ENCODE results near the gene FLT3LG. TPM values are rescaled to one million over a fixed set of nuclear protein-coding genes. Genes with fewer than 3 reads are reported as not detected.
A peak's percentile ranks its signal among the peaks of the same experiment; 100 is the strongest.

FLT3LG gene
- total RNA-seq, 2 donors from 2014 or later = 1.1 to 2.6 TPM

DNA sequence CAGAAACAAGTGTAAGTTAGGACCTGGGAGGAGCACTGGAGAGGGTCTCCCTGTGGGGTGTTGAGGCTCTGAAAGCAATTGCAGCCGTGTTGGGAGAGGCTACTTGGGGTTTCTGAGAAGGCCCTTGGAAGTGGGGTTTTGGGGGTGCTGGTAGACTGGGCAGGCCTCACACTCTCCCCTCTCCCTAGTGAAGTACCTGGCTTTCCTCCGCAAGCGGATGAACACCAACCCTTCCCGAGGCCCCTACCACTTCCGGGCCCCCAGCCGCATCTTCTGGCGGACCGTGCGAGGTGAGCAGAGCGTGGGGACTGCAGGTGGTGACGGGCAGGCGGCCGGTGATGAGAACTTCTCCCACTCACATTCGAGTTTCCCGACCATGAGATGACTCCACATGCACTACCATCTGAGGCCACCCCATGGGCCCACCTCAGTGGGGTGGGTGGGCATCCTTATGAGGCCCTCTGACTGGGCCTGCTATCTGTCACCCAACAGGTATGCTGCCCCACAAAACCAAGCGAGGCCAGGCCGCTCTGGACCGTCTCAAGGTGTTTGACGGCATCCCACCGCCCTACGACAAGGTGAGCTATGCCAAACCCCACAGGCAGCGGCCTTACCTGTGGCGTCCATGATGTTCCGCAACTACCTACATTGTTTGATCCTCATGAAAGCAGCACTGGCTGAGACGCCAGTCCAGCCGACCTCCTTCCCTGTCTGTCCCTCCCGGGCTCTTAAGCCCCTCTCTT lies 16.4 kb downstream of the FLT3LG start:
- Histone ChIP-seq H3K27ac (peak overlapping the region in 1 of 2 donors; percentile 96), H3K4me3 (no peak overlapping the region), H3K9me3 (no peaks in the 10 kb centered on the region), H3K36me3 (peaks cover 48% of the 10 kb centered on the region), H3K4me1 (peaks cover 0 to 30% of the 10 kb centered on the region in 2 donors), H3K27me3 (no peaks in the 10 kb centered on the region)
- TF ChIP-seq, protein P1, sequence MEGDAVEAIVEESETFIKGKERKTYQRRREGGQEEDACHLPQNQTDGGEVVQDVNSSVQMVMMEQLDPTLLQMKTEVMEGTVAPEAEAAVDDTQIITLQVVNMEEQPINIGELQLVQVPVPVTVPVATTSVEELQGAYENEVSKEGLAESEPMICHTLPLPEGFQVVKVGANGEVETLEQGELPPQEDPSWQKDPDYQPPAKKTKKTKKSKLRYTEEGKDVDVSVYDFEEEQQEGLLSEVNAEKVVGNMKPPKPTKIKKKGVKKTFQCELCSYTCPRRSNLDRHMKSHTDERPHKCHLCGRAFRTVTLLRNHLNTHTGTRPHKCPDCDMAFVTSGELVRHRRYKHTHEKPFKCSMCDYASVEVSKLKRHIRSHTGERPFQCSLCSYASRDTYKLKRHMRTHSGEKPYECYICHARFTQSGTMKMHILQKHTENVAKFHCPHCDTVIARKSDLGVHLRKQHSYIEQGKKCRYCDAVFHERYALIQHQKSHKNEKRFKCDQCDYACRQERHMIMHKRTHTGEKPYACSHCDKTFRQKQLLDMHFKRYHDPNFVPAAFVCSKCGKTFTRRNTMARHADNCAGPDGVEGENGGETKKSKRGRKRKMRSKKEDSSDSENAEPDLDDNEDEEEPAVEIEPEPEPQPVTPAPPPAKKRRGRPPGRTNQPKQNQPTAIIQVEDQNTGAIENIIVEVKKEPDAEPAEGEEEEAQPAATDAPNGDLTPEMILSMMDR (IDR thresholded peaks at IDR 0.05) = no peak
- DNase-seq (ENCODE audit: low spot score) = no peak

DNA sequence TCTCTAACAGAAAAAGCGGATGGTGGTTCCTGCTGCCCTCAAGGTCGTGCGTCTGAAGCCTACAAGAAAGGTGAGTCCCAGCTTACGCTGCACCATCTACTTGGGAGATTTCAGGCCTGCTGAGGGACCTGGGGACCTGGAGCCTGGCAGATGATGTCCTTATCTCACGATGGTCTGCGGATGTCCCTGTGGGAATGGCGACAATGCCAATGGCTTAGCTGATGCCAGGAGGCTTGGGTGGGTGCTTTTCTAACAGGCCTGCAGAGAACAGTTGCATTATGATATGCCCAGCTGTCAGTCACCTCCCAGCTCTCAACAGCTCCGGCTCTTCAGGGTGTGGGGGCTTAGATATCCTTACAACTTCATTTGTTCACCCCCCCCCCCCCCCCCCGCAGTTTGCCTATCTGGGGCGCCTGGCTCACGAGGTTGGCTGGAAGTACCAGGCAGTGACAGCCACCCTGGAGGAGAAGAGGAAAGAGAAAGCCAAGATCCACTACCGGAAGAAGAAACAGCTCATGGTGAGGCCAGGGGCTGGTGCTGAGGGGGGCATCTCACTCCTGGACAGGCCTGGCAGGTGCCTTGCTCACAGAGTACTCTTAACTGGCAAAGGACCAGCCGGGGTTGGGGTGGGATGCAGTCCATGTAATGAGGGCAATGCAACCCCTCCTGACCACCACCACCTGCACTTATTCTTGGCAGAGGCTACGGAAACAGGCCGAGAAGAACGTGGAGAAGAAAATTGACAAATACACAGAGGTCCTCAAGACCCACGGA lies 17.2 kb downstream of the FLT3LG start:
- H3K4me3 ChIP-seq = no peak overlapping the region
- peaks cover 0 to 33% of the 10 kb centered on the region in 2 donors for H3K4me1 ChIP-seq
- peaks cover 48% of the 10 kb centered on the region for H3K36me3 ChIP-seq
- H3K9me3 ChIP-seq = no peaks in the 10 kb centered on the region
- no peak overlapping the region for H3K27ac ChIP-seq
- DNase-seq (ENCODE audit: low spot score) = no peak
- TF ChIP-seq, protein P1 (IDR thresholded peaks at IDR 0.05) = no peak
- H3K27me3 ChIP-seq = no peaks in the 10 kb centered on the region

DNA sequence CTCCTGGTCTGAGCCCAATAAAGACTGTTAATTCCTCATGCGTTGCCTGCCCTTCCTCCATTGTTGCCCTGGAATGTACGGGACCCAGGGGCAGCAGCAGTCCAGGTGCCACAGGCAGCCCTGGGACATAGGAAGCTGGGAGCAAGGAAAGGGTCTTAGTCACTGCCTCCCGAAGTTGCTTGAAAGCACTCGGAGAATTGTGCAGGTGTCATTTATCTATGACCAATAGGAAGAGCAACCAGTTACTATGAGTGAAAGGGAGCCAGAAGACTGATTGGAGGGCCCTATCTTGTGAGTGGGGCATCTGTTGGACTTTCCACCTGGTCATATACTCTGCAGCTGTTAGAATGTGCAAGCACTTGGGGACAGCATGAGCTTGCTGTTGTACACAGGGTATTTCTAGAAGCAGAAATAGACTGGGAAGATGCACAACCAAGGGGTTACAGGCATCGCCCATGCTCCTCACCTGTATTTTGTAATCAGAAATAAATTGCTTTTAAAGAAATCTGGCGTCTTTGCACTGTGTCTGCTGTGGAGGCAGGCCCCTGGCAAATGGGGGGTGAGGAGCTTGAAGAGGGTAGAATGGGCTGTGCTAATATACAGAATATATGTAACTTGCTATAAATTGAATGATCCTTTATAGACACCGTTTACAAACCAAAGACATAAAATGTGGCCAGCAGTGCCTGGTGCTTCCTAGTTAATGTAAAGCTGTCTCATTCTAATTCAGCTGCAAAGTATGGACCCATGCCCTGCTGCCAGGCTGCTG lies 18.0 kb downstream of the FLT3LG start:
- no peaks in the 10 kb centered on the region for H3K9me3 ChIP-seq
- no peak overlapping the region for H3K27ac ChIP-seq
- no peak overlapping the region for H3K4me3 ChIP-seq
- peaks cover 48% of the 10 kb centered on the region for H3K36me3 ChIP-seq
- no peak for DNase-seq (ENCODE audit: low spot score)
- TF ChIP-seq, protein P1 (IDR thresholded peaks at IDR 0.05) = no peak
- H3K4me1 ChIP-seq = peaks cover 0 to 36% of the 10 kb centered on the region in 2 donors
- H3K27me3 ChIP-seq = no peaks in the 10 kb centered on the region

DNA sequence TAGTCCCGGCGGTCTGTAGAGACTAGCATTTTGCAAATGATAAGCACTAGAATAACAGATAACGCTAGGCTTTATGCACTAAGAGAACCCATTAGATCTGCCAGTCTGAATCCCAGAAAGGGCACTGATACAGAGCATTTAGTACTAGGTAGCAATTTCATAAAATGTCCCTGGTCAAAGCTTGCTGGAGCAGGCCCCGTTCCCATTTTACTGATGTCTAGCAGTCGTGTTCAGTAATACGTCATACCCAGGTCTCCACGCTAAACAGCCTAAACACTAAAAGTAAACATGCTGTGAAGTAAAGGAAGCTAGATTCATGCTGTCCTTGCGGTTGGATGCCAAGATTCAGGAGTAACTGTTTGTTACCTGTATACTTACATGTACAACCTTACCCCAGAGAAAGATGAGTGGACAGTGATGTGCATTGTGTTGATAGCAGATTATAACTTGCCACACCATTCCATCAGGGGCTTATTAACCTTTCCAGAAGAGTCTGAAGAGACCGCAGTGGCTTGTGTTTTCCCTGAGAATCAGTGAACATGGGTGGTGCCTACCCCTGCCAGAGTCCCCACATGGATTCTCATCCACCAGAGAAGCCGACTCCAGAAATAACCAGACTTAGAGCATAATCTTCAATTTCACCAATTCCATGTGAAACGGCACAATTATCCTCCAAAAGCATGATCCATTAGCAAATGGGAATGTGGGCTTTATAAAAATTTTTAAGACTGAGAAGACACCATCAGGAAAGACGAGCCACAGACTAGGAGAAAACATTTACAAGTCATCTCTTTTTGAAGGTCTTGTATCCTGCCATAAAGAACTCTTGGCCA lies 18.8 kb downstream of the FLT3LG start:
- peaks cover 0 to 44% of the 10 kb centered on the region in 2 donors for H3K4me1 ChIP-seq
- peaks cover 54% of the 10 kb centered on the region for H3K36me3 ChIP-seq
- H3K9me3 ChIP-seq = no peaks in the 10 kb centered on the region
- no peaks in the 10 kb centered on the region for H3K27me3 ChIP-seq
- DNase-seq (ENCODE audit: low spot score) = no peak
- H3K27ac ChIP-seq = no peak overlapping the region
- TF ChIP-seq, protein P1 (IDR thresholded peaks at IDR 0.05) = no peak
- no peak overlapping the region for H3K4me3 ChIP-seq

DNA sequence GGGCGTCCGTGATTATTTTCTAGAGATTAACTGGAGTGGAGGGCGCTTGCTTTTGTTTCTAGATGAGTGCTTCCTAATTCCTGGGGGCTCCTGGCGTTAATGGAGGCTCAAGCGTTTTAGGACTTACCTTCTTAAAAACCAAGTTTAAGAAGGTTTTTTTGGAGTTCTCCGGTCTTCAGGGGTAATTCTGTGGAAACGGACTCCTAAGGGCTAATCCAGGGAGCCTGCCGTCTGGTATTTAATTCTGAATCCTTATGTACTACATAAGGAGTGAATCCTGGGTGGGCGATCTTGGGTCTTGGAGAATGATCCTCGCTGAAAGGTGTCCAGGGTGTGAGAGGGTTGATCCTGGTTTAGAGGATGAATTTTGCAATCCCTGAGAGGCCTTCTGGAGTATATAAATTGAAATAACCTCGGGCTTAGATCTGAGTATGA lies 22.6 kb downstream of the FLT3LG start:
- H3K4me3 ChIP-seq = peak overlapping the region; percentile 96 to 98
- TF ChIP-seq, protein P1 (IDR thresholded peaks at IDR 0.05) = no peak
- DNase-seq (ENCODE audit: low spot score) = no peak
- H3K27ac ChIP-seq = peak overlapping the region; percentile 98
- peaks cover 0 to 41% of the 10 kb centered on the region in 2 donors for H3K4me1 ChIP-seq
- no peaks in the 10 kb centered on the region for H3K27me3 ChIP-seq
- H3K9me3 ChIP-seq = no peaks in the 10 kb centered on the region
- H3K36me3 ChIP-seq = peaks cover 50% of the 10 kb centered on the region

All from right atrium auricular region (tissue), 2 donors.